Right atrium auricular region (tissue), 2 donors: ENCODE results near the gene FCHSD2. TPM values are rescaled to one million over a fixed set of nuclear protein-coding genes. Genes with fewer than 3 reads are reported as not detected.

Experiments
- DNase-seq: peaks from one replicate; pipeline ENCODE4 v3.0.0-alpha.2; 2019; ENCODE audit warnings: low spot score
- H3K27ac ChIP-seq, 2 donors: fragments of 200-600 bp; sonication (generic); 1 replicate in 1 of 2; 2 replicates in 1 of 2; pipeline ENCODE4 v1.5.1; 2016 to 2019
- H3K27me3 ChIP-seq, 2 donors: fragments of 200-600 bp; sonication (generic); one replicate each; pipeline versions ENCODE4 v1.5.1 to v1.6.0; 2017 to 2019
- H3K36me3 ChIP-seq: fragments of 200-600 bp; sonication (generic); one replicate; pipeline ENCODE4 v1.5.1; 2016
- H3K4me1 ChIP-seq, 2 donors: fragments of 200-600 bp; sonication (generic); one replicate each; pipeline versions ENCODE4 v1.5.1 to v1.6.0; 2017 to 2019
- H3K4me3 ChIP-seq, 2 donors: fragments of 200-600 bp; sonication (generic); 1 replicate in 1 of 2; 2 replicates in 1 of 2; pipeline ENCODE4 v1.5.1; 2017 to 2019; ENCODE audit warnings: mild to moderate bottlenecking in 1 of 2, moderate library complexity in 1 of 2
- H3K9me3 ChIP-seq, 2 donors: fragments of 200-600 bp; sonication (generic); one replicate each; pipeline ENCODE4 v1.5.1; 2019
- total RNA-seq, 2 donors: library from RNA; depleted of rRNA; stranded (reverse); fragments of >200 nt; gene quantifications; one replicate each; pipeline ENCODE4 v1.1.0, GENCODE V29; 2016
- TF ChIP-seq, protein P1 (sequence below), 2 donors: fragments of 200-600 bp; sonication (generic); IDR thresholded peaks; one replicate each; pipeline ENCODE4 v1.5.1; 2019; ENCODE audit warnings: antibody characterized with exemption in 2 of 2

The FCHSD2 gene
- total RNA-seq, 2 donors from 2014 or later = 23.9 to 24.0 TPM

GRCh38 chr11:73145986-73146575 lies 4.0 kb upstream of the FCHSD2 start:
- Histone ChIP-seq H3K4me1 (peaks cover 0 to 56% of the 10 kb centered on the region in 2 donors), H3K27me3 (no peaks in the 10 kb centered on the region), H3K9me3 (no peaks in the 10 kb centered on the region), H3K36me3 (no peaks in the 10 kb centered on the region), H3K4me3 (no peak overlapping the region), H3K27ac (peak overlapping the region; percentile 76 to 98)
- no peak for DNase-seq
- TF ChIP-seq, protein P1, sequence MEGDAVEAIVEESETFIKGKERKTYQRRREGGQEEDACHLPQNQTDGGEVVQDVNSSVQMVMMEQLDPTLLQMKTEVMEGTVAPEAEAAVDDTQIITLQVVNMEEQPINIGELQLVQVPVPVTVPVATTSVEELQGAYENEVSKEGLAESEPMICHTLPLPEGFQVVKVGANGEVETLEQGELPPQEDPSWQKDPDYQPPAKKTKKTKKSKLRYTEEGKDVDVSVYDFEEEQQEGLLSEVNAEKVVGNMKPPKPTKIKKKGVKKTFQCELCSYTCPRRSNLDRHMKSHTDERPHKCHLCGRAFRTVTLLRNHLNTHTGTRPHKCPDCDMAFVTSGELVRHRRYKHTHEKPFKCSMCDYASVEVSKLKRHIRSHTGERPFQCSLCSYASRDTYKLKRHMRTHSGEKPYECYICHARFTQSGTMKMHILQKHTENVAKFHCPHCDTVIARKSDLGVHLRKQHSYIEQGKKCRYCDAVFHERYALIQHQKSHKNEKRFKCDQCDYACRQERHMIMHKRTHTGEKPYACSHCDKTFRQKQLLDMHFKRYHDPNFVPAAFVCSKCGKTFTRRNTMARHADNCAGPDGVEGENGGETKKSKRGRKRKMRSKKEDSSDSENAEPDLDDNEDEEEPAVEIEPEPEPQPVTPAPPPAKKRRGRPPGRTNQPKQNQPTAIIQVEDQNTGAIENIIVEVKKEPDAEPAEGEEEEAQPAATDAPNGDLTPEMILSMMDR (IDR thresholded peaks at IDR 0.05) = no peak

DNA sequence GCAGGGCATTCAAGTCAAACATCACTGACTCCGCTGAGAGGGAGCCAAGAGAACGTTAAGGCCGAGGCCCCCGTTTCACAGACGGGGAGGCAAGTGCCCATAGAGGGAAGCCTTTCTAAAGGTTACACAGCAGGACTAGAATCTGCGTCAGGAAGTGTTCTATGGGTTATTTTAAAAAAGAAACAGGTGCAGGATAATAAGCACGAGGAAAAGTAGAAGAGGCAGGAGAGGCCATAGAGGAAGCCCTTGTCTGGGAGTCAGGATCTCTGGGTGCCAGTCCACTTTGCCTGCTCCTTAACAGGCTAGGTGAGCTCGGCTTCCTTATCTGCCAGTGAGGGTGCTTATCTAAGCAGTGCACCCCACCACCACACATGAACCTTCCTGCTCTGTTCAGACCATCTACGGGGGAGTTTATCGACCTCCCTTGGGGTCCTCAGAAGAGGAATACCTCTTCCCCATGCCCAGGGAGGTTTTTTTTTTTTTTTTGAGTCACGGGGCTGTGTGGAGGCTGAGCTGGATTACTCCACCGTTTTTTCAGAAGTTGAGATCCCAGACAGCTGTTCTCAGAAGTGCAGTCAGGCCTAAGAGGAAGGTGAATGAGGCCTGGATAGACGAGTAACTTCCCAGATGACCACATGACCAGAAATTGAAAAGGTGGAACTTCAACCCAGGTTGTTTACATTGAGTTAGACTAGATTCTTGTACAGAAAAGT lies 1.2 kb upstream of the FCHSD2 start:
- no peaks in the 10 kb centered on the region for H3K9me3 ChIP-seq
- H3K27ac ChIP-seq = peak overlapping the region; percentile 96 to 98
- no peaks in the 10 kb centered on the region for H3K27me3 ChIP-seq
- TF ChIP-seq, protein P1 (IDR thresholded peaks at IDR 0.05) = no peak
- peaks cover 0 to 68% of the 10 kb centered on the region in 2 donors for H3K4me1 ChIP-seq
- H3K36me3 ChIP-seq = peaks cover 8% of the 10 kb centered on the region
- peak overlapping the region; percentile 91 to 95 for H3K4me3 ChIP-seq
- no peak for DNase-seq

DNA sequence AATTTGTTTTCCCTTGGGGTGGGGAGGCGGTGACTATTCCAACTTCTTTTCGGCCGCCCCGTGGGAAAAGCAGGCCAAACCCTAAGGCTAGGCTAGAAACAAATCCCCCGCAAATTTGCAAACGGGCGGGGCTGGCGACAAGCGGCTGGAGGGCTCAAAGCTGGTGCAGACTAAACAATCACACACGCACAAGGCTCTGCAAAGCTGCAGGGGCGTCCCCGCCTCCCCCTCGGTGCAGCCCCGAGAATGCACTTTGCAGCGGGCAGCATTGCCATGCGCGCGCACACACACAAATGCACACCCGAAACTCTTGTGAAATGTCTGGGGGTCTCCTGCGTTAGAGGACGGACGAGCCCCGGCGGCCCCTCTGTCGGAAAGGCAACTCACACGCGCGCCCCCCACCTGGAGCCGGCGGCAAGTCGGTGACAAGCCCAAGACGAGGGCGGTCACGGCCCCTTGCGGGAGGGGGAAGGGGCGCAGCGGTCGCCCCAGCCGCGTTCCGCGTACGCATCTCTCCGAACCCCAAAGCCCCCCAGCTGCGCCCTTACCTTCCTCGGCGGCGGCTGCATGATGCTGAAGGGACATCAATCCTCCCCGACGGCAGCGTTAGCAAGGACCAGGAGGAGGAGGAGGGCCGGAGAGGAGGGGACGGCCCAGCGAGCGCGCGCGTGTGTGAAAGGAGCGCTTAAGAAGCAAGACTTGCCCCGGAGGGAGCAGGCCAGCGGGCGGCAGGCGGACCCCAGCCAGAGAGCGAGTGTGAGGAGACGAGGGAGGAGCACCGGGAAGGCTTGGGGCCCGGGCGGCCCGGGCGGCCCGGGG lies 600 bp downstream of the FCHSD2 start:
- Histone ChIP-seq H3K36me3 (peaks cover 10% of the 10 kb centered on the region), H3K27ac (peak overlapping the region; percentile 96 to 98)

GRCh38 chr11:73141031-73141308 lies 1.1 kb downstream of the FCHSD2 start:
- H3K36me3 ChIP-seq = peaks cover 14% of the 10 kb centered on the region
- no peaks in the 10 kb centered on the region for H3K27me3 ChIP-seq
- TF ChIP-seq, protein P1 (IDR thresholded peaks at IDR 0.05) = no peak
- peaks cover 0 to 56% of the 10 kb centered on the region in 2 donors for H3K4me1 ChIP-seq
- peak overlapping the region; percentile 96 to 98 for H3K27ac ChIP-seq
- peak overlapping the region; percentile 91 to 95 for H3K4me3 ChIP-seq
- no peaks in the 10 kb centered on the region for H3K9me3 ChIP-seq
- DNase-seq = no peak

More for the DNA sequence above, 600 bp downstream of the FCHSD2 start:
- Histone ChIP-seq H3K27me3 (no peaks in the 10 kb centered on the region), H3K9me3 (no peaks in the 10 kb centered on the region), H3K4me3 (peak overlapping the region; percentile 91 to 95), H3K4me1 (peaks cover 0 to 56% of the 10 kb centered on the region in 2 donors)
- TF ChIP-seq, protein P1 (IDR thresholded peaks at IDR 0.05) = no peak
- DNase-seq = peak; percentile 74

GRCh38 chr11:73140213-73141030 lies 1.7 kb downstream of the FCHSD2 start:
- no peaks in the 10 kb centered on the region for H3K27me3 ChIP-seq
- peak overlapping the region; percentile 91 to 95 for H3K4me3 ChIP-seq
- H3K36me3 ChIP-seq = peaks cover 15% of the 10 kb centered on the region
- TF ChIP-seq, protein P1 (IDR thresholded peaks at IDR 0.05) = no peak
- H3K27ac ChIP-seq = peak overlapping the region; percentile 96 to 98
- no peaks in the 10 kb centered on the region for H3K9me3 ChIP-seq
- no peak for DNase-seq
- H3K4me1 ChIP-seq = peaks cover 0 to 56% of the 10 kb centered on the region in 2 donors
